HFF-Myc (cell line): ENCODE results near the gene CNPY3.

Source experiments
- DNase-seq: peaks from one replicate; pipeline ENCODE4 v3.0.0-alpha.2; 2011; ENCODE audit warnings: low read depth; ENCODE audit errors: extremely low read depth
- H3K4me3 ChIP-seq: replicated peaks from 2 replicates; pipeline ENCODE4 v1.5.1; 2011; ENCODE audit warnings: low read depth, mild to moderate bottlenecking, control low read depth, low read length
- TF ChIP-seq, protein P1 (sequence below): IDR thresholded peaks from 2 replicates; pipeline ENCODE4 v1.5.1; 2012; ENCODE audit warnings: mild to moderate bottlenecking, low read depth, low read length, control low read depth; ENCODE audit errors: missing control alignments

CNPY3 gene

DNA sequence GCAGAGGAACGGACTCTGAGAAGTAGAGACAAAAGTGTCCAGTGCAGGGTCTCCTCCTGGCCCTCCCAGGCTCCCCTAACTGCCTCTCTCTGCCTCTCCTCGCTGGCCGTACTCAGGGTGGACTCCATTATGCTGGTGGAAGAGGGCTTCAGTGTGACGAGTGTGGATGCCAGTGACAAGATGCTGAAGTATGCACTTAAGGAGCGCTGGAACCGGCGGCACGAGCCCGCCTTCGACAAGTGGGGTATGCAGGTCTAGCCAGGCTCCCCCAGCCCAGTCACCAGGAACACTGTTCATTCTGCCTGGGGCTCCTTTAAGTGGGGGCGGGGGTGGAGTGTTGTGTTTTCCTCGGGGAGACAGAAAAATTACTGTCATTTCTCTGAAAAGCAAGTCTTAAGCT lies 32.8 kb downstream of the CNPY3 start:
- DNase-seq: no peak
- TF ChIP-seq, protein P1, sequence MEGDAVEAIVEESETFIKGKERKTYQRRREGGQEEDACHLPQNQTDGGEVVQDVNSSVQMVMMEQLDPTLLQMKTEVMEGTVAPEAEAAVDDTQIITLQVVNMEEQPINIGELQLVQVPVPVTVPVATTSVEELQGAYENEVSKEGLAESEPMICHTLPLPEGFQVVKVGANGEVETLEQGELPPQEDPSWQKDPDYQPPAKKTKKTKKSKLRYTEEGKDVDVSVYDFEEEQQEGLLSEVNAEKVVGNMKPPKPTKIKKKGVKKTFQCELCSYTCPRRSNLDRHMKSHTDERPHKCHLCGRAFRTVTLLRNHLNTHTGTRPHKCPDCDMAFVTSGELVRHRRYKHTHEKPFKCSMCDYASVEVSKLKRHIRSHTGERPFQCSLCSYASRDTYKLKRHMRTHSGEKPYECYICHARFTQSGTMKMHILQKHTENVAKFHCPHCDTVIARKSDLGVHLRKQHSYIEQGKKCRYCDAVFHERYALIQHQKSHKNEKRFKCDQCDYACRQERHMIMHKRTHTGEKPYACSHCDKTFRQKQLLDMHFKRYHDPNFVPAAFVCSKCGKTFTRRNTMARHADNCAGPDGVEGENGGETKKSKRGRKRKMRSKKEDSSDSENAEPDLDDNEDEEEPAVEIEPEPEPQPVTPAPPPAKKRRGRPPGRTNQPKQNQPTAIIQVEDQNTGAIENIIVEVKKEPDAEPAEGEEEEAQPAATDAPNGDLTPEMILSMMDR: no peak
- H3K4me3 ChIP-seq: no peak overlapping the region

DNA sequence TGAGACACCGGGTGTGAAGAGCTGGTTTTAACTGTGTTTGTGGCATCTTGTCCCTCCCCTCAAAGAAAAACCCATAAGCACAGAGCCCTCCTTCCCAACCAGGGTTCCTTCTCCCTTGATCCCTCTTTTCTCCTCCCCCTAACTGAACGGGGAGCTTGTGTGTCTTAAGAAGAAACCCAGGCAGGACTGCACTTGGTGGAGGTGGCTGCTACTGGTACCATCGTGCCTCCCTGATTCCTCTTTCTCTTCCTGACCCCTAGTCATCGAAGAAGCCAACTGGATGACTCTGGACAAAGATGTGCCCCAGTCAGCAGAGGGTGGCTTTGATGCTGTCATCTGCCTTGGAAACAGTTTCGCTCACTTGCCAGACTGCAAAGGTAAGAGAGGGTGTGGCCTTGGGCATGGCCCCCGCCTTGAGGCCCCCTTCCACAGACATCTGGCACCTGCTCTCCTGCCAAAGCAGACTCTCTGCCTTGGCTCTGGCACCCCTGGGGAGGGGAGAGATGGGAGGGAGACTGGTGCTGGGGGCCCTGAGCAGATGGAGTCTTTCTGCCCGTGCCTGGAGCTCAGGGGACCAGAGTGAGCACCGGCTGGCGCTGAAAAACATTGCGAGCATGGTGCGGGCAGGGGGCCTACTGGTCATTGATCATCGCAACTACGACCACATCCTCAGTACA lies 33.4 kb downstream of the CNPY3 start:
- DNase-seq: no peak

GRCh38 chr6:42963179-42963854 lies 34.0 kb downstream of the CNPY3 start:
- DNase-seq: no peak
- TF ChIP-seq, protein P1: no peak
- no peak overlapping the region for H3K4me3 ChIP-seq

More for the DNA sequence above, 33.4 kb downstream of the CNPY3 start:
- no peak overlapping the region for H3K4me3 ChIP-seq
- TF ChIP-seq, protein P1: no peak

DNA sequence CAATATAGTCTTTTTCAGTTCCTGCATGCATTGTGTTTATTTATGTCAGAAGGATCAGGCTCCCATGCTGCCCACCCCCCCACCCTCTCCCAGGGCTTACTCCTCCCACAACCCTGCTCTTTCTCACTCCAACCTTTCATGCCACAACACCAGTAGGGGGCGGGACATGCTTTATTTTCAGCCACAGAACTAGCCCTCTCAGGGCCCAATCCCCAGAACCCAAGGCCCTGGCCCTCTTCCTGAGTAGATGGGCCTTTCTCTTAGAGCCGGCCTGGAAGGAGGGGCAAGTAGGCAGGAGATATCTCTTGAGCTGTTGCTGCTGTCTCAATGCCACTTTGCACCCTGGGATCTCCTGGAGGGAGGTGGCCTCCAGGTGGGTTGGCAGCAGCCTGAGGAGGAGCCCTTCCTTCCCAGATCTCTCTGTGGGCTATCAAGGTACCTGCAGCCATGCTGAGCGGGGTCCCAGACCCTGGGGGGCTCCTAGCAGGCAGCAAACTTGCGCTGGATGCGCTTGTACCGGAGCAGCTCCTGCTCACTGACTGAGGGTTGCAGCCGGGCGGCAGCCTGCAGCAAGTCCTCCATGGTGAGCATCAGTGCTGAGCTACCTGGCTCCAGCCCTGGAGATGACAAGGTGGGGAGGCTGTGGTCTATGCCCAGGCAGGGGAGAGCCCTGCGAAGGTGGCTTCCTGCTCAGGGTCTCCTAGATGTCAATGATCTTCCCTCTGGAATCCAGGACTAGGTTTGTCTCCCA lies 34.8 kb downstream of the CNPY3 start:
- TF ChIP-seq, protein P1: peak; percentile 46
- no peak for DNase-seq
- H3K4me3 ChIP-seq: no peak overlapping the region

- DNase-seq: no peak
- TF ChIP-seq, protein P1: no peak
These were observed 37.3 kb downstream of the CNPY3 start for GRCh38 chr6:42966571-42966970.

GRCh38 chr6:42967228-42967627 lies 37.9 kb downstream of the CNPY3 start:
- no peak for DNase-seq
- H3K4me3 ChIP-seq: no peak overlapping the region
- TF ChIP-seq, protein P1: no peak

More at GRCh38 chr6:42966571-42966970, 37.3 kb downstream of the CNPY3 start:
- H3K4me3 ChIP-seq: no peak overlapping the region
